ENCODE data around the gene HLA-B. TPM values are rescaled to one million over a fixed set of nuclear protein-coding genes. Genes with fewer than 3 reads are reported as not detected.

The HLA-B gene
- total and polyA plus RNA-seq, 4 donors = 209 to 1,392 (median 538) TPM

DNA sequence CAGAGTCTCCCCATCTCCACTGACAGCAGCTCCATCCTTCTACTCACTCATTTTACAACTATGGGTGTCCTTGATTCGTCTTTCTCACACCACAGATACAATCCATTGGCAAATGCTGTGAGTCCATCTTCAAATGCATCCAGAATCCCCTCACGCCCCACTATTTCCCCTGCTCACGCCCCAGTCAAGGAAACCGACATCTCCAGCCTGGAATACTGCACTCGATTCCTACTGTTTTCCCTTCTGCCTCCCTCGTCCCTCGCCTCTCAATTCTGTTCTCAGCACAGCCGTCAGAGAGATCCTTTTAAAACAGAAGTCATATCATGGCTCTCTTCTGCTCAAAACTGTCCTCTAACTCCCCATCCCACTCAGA is 4.7 kb downstream of the HLA-B start:
- Histone ChIP-seq H3K4me3 (ENCODE audit: low read length in 2 of 2) (no peak overlapping the region), H3K36me3 (ENCODE audit: control insufficient read depth in 1 of 2, insufficient read depth in 2 of 2, low read length in 1 of 2) (no peaks in the 10 kb centered on the region), H3K27ac (ENCODE audit: low read depth in 1 of 2, low read length in 2 of 2) (no peak overlapping the region), H3K4me1 (ENCODE audit: control insufficient read depth in 1 of 2, insufficient read depth in 2 of 2, low read length in 2 of 2) (no peaks in the 10 kb centered on the region), H3K27me3 (ENCODE audit: control insufficient read depth in 1 of 2, insufficient read depth in 2 of 2, low read length in 1 of 2) (no peaks in the 10 kb centered on the region), H3K9me3 (ENCODE audit: control insufficient read depth, low read length) (no peaks in the 10 kb centered on the region)
- no peak for DNase-seq
- no peak for ATAC-seq (ENCODE audit: low FRiP score)
- intact Hi-C loops (cut with DNase I) = no loop called here
- 44 to 63% methylated on average over 8 of the region's 8 CpGs for WGBS, 2 donors

- H3K9me3 ChIP-seq (ENCODE audit: control insufficient read depth, low read length) = no peaks in the 10 kb centered on the region
- no peak for DNase-seq
- 53 to 62% methylated on average over 8 of the region's 8 CpGs for WGBS, 2 donors
- intact Hi-C loops (cut with DNase I) = no loop called here
- no peaks in the 10 kb centered on the region for H3K4me1 ChIP-seq (ENCODE audit: control insufficient read depth in 1 of 2, insufficient read depth in 2 of 2, low read length in 2 of 2)
- ATAC-seq (ENCODE audit: low FRiP score) = no peak
- H3K27me3 ChIP-seq (ENCODE audit: control insufficient read depth in 1 of 2, insufficient read depth in 2 of 2, low read length in 1 of 2) = no peaks in the 10 kb centered on the region
- no peak overlapping the region for H3K27ac ChIP-seq (ENCODE audit: low read depth in 1 of 2, low read length in 2 of 2)
- H3K36me3 ChIP-seq (ENCODE audit: control insufficient read depth in 1 of 2, insufficient read depth in 2 of 2, low read length in 1 of 2) = no peaks in the 10 kb centered on the region
- no peak overlapping the region for H3K4me3 ChIP-seq (ENCODE audit: low read length in 2 of 2)
These were observed 5.3 kb downstream of the HLA-B start for GRCh38 chr6:31351401-31352309.

- H3K27ac ChIP-seq (ENCODE audit: low read depth in 1 of 2, low read length in 2 of 2) = no peak overlapping the region
- H3K27me3 ChIP-seq (ENCODE audit: control insufficient read depth in 1 of 2, insufficient read depth in 2 of 2, low read length in 1 of 2) = no peaks in the 10 kb centered on the region
- WGBS, 2 donors = 0 to 53% methylated on average over 3 of the region's 3 CpGs
- H3K36me3 ChIP-seq (ENCODE audit: control insufficient read depth in 1 of 2, insufficient read depth in 2 of 2, low read length in 1 of 2) = no peaks in the 10 kb centered on the region
- ATAC-seq (ENCODE audit: low FRiP score) (no peak), DNase-seq (no peak)
- H3K9me3 ChIP-seq (ENCODE audit: control insufficient read depth, low read length) = no peaks in the 10 kb centered on the region
- intact Hi-C loops (cut with DNase I) = no loop called here
- H3K4me3 ChIP-seq (ENCODE audit: low read length in 2 of 2) = no peak overlapping the region
- no peaks in the 10 kb centered on the region for H3K4me1 ChIP-seq (ENCODE audit: control insufficient read depth in 1 of 2, insufficient read depth in 2 of 2, low read length in 2 of 2)
These were observed 6.0 kb downstream of the HLA-B start for GRCh38 chr6:31351033-31351380.

DNA sequence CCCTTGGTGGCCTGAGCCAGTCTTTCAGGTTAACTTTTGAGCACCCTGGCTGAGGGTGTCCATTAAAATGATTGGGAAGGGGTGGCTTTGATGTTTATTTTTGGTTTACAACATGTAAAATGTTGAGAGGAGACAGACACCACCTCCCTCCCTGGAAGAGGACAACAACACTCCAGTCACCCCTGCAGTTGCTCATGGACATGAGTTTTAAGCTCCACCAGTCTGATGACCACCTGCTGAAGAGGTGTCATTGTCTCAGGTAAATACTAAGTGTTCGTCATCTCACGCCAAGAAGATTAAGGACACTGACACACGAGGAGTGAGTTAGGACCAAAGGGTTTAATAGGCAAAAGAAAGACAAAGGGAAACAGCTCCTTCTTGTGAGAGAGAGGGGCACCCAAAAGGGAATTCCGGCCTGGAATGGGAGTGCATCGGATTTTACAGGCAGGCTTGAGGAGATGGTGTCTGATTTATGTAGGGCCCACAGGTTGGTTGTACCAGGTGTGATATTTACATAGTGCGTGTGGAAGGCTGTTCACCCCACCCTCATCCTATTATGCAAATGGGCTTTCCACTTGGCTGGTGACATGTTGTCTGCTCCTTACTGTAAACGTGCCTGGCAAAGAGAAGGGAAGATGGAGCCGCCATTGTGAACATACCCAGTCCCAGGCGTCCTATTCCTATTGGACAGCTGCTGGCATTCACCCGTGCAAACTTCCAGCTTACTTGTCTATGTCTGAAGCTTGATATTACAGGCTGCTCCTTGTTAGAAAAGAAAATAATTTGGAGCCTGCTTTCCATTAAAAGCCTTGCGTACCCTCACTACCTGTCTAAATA is 6.6 kb downstream of the HLA-B start:
- Histone ChIP-seq H3K27ac (ENCODE audit: low read depth in 1 of 2, low read length in 2 of 2) (no peak overlapping the region), H3K9me3 (ENCODE audit: control insufficient read depth, low read length) (no peaks in the 10 kb centered on the region), H3K36me3 (ENCODE audit: control insufficient read depth in 1 of 2, insufficient read depth in 2 of 2, low read length in 1 of 2) (no peaks in the 10 kb centered on the region), H3K4me3 (ENCODE audit: low read length in 2 of 2) (no peak overlapping the region), H3K4me1 (ENCODE audit: control insufficient read depth in 1 of 2, insufficient read depth in 2 of 2, low read length in 2 of 2) (no peaks in the 10 kb centered on the region), H3K27me3 (ENCODE audit: control insufficient read depth in 1 of 2, insufficient read depth in 2 of 2, low read length in 1 of 2) (no peaks in the 10 kb centered on the region)
- 56 to 60% methylated on average over 11 of the region's 11 CpGs for WGBS, 2 donors
- intact Hi-C loops (cut with DNase I) = no loop called here
- no peak for ATAC-seq (ENCODE audit: low FRiP score)
- DNase-seq = no peak

DNA sequence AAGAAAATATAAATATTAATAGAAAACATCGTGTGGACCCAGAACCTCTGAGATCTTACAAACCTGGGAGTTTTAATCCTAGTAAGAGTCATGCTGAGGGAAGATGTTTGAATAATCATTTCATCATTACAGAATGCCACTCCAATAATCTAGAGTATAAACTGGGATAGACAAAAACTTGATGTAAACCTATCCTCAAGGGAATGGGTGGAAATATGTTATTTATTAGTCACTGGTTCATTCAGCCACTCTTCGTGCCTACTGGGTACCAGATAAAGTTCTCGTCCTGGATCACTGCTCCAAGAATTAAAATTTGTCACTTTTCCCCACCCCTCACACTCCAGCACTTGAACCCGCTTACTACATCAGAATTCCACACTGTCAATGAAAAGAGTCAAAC is 7.7 kb downstream of the HLA-B start:
- no peak for ATAC-seq (ENCODE audit: low FRiP score)
- Histone ChIP-seq H3K27ac (ENCODE audit: low read depth in 1 of 2, low read length in 2 of 2) (no peak overlapping the region), H3K4me1 (ENCODE audit: control insufficient read depth in 1 of 2, insufficient read depth in 2 of 2, low read length in 2 of 2) (no peaks in the 10 kb centered on the region), H3K36me3 (ENCODE audit: control insufficient read depth in 1 of 2, insufficient read depth in 2 of 2, low read length in 1 of 2) (no peaks in the 10 kb centered on the region), H3K4me3 (ENCODE audit: low read length in 2 of 2) (no peak overlapping the region), H3K9me3 (ENCODE audit: control insufficient read depth, low read length) (no peaks in the 10 kb centered on the region), H3K27me3 (ENCODE audit: control insufficient read depth in 1 of 2, insufficient read depth in 2 of 2, low read length in 1 of 2) (no peaks in the 10 kb centered on the region)
- 52 to 59% methylated on average over 4 of the region's 4 CpGs for WGBS, 2 donors
- intact Hi-C loops (cut with DNase I) = no loop called here
- no peak for DNase-seq

GRCh38 chr6:31345026-31345730 is 11.8 kb downstream of the HLA-B start:
- Histone ChIP-seq H3K27me3 (ENCODE audit: control insufficient read depth in 1 of 2, insufficient read depth in 2 of 2, low read length in 1 of 2) (no peaks in the 10 kb centered on the region), H3K4me1 (ENCODE audit: control insufficient read depth in 1 of 2, insufficient read depth in 2 of 2, low read length in 2 of 2) (no peaks in the 10 kb centered on the region), H3K4me3 (ENCODE audit: low read length in 2 of 2) (no peak overlapping the region), H3K27ac (ENCODE audit: low read depth in 1 of 2, low read length in 2 of 2) (no peak overlapping the region), H3K36me3 (ENCODE audit: control insufficient read depth in 1 of 2, insufficient read depth in 2 of 2, low read length in 1 of 2) (no peaks in the 10 kb centered on the region), H3K9me3 (ENCODE audit: control insufficient read depth, low read length) (peaks cover 5% of the 10 kb centered on the region)
- intact Hi-C loops (cut with DNase I) = no loop called here
- DNase-seq (no peak), ATAC-seq (ENCODE audit: low FRiP score) (no peak)
- 44 to 46% methylated on average over 5 of the region's 5 CpGs for WGBS, 2 donors

DNA sequence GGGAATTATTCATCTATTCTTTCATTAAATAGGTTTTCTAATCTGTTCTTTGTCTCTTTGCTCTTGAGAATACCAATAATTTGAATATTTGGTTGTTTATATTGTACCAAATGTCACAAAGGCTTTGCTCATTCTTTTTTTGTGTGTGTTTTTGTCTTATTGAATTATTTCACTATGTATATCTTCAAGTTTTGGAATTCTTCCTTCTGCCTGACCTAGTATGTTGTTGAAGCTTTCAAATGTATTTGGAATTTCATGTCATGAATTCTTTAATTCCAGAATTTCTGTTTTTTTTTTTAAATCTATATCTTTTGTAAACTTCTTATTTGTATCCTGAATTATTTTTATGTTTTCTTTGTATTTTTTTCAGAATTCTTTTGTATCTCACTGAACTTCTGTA is 16.8 kb downstream of the HLA-B start:
- H3K27ac ChIP-seq (ENCODE audit: low read depth in 1 of 2, low read length in 2 of 2) = no peak overlapping the region
- no peaks in the 10 kb centered on the region for H3K36me3 ChIP-seq (ENCODE audit: control insufficient read depth in 1 of 2, insufficient read depth in 2 of 2, low read length in 1 of 2)
- H3K27me3 ChIP-seq (ENCODE audit: control insufficient read depth in 1 of 2, insufficient read depth in 2 of 2, low read length in 1 of 2) = no peaks in the 10 kb centered on the region
- H3K4me1 ChIP-seq (ENCODE audit: control insufficient read depth in 1 of 2, insufficient read depth in 2 of 2, low read length in 2 of 2) = no peaks in the 10 kb centered on the region
- no peak overlapping the region for H3K4me3 ChIP-seq (ENCODE audit: low read length in 2 of 2)
- DNase-seq = no peak
- H3K9me3 ChIP-seq (ENCODE audit: control insufficient read depth, low read length) = peaks cover 13% of the 10 kb centered on the region
- ATAC-seq (ENCODE audit: low FRiP score) = no peak
- intact Hi-C loops (cut with DNase I) = no loop called here

DNA sequence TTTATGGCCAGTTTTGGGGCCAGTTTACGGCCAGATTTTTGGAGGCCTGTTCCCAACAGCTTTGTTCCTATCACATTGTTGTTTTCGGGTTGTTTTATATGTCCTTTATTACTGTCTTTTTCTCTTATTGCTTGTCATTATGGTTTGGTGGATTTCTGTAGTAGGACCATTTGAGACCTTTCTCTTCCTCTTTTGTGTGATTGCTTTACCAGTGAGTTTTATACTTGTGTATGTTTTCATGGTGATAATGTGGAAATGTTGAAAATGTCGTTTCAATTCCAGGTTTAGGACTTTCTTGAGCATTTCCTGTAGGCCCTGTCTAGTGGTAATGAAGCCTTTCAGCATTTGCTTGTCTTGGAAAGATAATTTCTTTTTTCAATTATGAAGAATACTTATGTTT is 17.8 kb downstream of the HLA-B start:
- intact Hi-C loops (cut with DNase I) = no loop called here
- no peaks in the 10 kb centered on the region for H3K4me1 ChIP-seq (ENCODE audit: control insufficient read depth in 1 of 2, insufficient read depth in 2 of 2, low read length in 2 of 2)
- WGBS, 2 donors = 11 to 22% methylated on average over 3 of the region's 3 CpGs
- peaks cover 13% of the 10 kb centered on the region for H3K9me3 ChIP-seq (ENCODE audit: control insufficient read depth, low read length)
- no peak overlapping the region for H3K4me3 ChIP-seq (ENCODE audit: low read length in 2 of 2)
- no peaks in the 10 kb centered on the region for H3K27me3 ChIP-seq (ENCODE audit: control insufficient read depth in 1 of 2, insufficient read depth in 2 of 2, low read length in 1 of 2)
- no peak overlapping the region for H3K27ac ChIP-seq (ENCODE audit: low read depth in 1 of 2, low read length in 2 of 2)
- no peaks in the 10 kb centered on the region for H3K36me3 ChIP-seq (ENCODE audit: control insufficient read depth in 1 of 2, insufficient read depth in 2 of 2, low read length in 1 of 2)
- DNase-seq (no peak), ATAC-seq (ENCODE audit: low FRiP score) (no peak)

Measured in aorta (tissue), 5 donors.